HG03108 (cell line): ENCODE measurements around the gene ACACB.

Experiments used
- ATAC-seq: cut with Tn5 transposase; IDR thresholded peaks from one replicate; pipeline ENCODE4 v1.9.1; 2021; ENCODE audit warnings: moderate library complexity; ENCODE audit not compliant: unreplicated experiment

ACACB gene

DNA sequence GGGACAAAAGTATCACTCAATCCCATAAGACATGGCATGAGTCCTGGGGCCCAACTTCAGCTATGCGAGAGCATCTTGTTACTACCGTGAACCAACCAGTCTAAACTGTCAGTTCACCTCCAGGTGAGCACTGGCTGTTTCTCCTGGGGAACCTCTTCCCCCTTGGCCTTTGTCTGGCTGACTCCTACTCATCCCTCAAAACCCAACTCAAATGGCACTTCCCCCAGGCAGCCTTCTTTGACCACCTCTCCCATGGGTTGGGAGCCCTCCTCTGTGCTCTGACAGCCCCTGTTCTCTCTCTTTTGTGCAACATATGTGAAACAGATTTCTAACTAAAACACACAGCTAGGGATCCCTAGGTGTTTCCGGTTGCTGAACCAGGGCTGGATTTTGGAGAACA, 155.0 kb downstream of the ACACB start:
- ATAC-seq, result no peak

DNA sequence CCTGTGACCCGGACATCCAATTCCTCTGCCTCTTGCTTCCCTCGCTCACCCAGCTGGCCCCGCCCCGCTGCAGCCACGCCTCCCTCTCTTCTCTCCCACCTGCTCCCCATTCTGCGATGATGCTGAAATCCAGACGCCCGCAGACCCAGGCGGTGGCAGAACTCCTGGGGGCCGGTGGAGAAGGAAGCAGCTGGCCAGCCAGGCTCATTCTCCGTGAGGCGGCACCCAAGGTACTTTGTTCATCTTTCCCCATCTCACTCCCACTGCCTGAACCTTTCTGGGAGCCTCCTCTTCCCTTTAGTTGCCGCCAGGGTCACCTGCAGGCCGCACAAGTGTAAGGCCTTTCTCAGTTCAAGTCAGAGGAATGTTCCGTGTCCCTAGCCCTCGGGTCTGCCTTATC, 157.0 kb downstream of the ACACB start:
- no peak for ATAC-seq

DNA sequence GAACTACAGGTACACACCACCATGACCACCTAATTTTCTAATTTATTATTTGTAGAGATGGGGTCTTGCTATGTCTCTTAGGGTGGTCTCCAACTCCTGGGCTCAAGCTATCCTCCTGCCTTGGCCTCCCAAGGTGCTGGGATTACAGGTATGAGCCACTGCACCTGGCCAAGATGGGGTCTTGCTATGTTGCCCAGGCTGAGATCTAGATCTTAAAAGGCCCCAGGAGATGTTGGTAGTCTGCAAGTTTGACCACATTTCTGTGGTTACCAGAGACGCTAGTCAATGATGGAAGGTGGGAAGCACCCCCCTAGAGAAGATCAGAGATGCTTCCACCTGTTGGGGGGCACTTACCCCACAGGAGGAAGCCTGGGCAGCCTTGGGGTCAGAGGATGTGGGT, 158.0 kb downstream of the ACACB start:
- no peak for ATAC-seq

DNA sequence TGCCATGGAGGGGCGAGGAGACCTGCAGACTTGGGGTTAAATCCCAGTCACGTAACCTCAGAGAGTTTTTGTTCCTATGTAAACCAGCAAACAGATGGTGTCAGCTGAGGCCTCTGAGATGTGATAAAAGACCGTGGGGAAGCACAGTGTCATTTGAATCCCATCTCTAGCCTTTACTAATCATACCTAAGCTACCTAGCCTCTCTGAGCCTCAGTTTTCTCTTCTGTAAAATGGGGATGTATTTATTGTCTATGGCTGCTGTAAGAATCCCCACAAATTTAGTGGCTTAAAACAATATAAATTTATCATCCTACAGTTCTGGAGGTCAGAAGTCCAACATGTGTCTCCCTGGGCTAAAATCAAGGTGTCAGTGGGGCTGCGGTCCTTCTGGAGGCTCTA, 158.8 kb downstream of the ACACB start:
- no peak for ATAC-seq

DNA sequence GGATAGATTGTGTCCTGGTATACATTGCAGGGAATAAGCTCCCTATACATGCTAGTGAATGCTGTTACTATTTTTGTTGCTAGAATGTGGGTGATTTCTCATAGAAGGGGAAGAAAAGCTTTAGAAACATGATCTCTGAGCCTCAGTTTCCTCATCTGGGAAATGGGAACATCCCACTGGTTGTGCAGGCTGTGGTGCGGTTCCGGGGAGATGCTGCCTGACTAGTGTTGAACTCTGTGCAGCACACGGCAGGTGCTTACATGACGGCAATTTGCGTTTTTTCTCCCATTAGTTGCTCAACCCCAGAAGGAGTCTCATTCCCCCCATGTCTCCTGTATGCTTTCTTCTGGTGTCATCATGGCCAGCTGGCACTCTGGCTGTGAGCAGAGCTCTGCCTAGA, 159.8 kb downstream of the ACACB start:
- no peak for ATAC-seq

DNA sequence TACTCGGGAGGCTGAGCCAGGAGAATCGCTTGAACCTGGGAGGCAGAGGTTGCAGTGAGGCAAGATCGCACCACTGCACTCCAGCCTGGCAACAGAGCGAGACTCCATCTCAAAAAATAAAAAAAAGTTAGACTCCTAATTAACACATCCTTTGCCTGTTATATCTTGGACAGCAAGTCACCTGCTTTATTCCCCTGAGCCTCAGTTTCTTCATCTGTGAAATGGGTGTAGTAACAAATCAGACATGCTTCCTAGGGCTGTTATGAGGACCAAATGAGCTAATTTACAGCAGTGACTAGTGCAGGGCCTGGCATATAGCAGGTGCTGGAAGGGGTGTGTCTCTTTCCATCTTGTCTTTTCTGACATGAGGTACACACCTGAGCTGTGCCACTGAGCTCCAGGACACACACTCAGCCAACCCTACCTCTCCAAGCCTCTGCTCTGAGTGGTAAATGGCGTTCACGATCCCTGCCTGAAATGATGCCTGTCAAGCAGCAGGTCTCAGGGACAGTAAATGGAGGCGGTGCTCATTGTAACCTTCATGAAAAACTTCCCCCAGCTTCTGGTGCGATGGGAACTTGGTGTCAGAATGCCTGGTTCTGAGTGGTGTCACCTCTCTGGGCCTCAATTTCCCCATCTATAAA, 161.0 kb downstream of the ACACB start:
- no peak for ATAC-seq

DNA sequence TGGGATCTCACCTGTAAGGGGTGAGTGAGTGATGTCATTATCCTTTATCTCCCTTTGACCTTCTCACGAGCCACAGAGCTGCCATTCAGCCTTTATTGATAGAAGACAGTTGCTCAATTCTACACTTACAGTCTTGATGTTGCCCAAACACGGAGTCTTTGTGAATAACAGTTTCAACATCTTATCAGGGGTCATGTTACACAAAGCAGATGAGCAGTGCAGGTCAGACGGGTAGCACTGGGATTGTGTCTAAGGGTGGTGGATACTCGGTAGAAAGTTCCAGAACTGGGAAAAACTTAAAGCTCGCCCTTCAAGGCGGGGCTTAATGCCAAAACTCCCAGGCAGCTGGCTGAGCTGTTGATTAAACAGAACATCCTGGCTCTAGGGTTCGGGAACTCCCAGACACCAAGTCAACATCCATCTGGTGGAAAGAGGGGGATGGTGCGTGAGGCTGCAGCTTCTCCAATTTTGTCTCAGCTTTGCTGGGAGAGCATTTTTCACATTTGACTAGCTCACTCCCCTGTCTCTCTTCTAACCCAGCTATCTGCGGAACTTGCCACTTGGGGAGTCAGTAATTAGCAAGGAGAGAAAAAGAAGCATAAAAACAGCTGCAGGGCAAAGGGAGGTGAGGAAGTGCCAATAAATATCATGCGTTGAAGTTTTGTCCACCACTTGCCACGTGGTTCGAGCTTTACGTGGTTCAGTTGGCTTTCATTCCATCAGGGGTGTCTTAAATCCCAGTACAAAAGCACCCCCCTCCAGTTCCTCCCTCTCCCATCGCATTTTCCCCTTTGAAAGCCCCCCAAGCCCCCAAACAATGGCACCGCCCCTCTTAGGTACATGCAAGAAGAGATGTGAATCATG, 161.7 kb downstream of the ACACB start:
- no peak for ATAC-seq

DNA sequence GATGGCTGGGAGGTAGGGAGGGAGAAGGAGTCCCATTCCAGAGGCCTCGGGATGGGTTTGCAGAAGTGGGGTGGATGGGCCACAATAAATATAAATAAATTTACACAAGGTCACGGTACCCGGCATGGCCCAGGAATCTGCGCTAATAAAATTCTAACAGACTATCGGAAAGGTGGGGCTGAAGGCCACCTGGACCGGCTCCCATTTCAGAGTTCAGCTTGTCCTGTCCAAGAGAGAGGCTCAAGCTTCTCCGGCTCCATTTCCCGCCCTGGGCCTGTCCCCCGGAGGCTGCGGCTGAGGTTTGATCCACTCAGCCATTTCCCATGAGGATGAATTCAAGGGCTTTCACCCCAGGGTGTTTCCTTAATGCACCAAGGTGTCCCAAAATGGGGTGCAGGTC, 162.5 kb downstream of the ACACB start:
- no peak for ATAC-seq

- no peak for ATAC-seq
These were observed 163.1 kb downstream of the ACACB start for GRCh38 chr12:109279525-109279924.

- ATAC-seq, result no peak
These were observed 165.1 kb downstream of the ACACB start for GRCh38 chr12:109281452-109281851.

- no peak for ATAC-seq
These were observed 168.0 kb downstream of the ACACB start for GRCh38 chr12:109284392-109284791.

DNA sequence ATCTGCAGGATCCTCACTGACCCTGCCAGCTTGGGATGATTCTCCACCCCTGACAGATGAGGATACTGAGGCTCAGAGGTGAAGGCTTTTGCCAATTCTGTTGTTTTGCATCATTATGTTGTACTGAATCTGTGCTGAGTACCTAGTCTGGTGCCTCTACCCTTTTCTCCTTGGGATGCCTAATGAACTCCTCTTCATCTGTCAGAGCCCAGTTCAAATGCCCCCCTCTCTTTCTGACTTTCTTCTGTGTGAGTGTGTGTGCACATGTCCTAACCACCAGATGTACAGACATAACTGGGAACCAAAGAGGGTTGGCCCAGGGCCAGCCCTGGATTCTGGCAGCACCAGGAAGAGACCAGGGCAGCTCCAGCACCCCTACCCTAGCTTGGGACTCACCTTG, 169.9 kb downstream of the ACACB start:
- no peak for ATAC-seq

- no peak for ATAC-seq
These were observed 170.3 kb downstream of the ACACB start for GRCh38 chr12:109286652-109287051.

DNA sequence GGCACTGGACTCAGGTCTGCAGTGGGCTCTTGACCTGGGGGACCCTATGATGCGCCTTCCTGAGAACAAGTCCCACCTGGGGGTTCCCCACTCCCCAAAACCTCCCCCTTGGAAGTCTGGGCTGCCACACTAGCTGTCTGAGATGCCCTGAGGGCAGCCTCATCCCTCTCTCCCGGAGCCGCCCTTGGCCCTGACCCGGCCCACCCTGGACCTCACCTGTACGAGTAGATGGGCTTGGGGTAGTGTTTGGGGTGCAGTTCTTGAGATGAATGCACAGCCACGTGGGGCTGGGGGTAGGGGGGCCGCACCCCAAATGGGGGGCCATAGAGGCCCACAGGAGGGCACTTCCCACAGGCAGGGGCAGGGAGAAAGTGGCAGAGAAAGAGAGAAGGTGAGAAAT, 170.8 kb downstream of the ACACB start:
- ATAC-seq, result no peak

DNA sequence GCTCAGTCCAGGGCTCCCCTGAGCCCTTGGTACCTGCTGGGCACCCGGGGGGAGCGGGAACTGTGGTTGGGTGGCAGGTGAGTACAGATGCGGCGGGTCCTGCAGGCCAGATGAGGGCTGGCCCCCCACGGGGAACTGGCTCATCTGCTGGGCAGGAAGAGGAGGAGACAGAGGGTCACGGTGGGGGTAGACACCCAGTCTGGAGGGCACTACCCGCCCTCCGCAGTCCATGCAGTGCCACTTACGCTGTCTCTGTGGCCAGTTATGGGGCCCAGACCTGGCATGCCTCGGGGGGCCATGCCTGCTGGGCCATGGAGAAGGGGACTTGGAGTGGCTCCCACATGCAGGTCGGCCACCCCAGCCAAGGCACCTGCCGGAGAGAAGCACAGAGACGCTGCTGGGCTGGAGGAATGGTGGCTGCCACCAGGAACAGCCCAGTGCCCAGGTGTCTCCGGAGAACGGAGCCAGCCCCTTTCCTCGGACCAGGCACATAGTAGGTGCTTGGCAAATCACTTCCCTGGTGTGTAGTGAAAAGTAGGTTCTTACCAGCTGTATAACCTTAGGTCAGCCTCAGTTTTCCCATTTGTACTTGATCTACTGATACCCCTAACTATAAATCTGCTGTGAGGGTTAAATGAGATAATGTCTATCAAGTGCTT, 171.6 kb downstream of the ACACB start:
- ATAC-seq, result no peak

DNA sequence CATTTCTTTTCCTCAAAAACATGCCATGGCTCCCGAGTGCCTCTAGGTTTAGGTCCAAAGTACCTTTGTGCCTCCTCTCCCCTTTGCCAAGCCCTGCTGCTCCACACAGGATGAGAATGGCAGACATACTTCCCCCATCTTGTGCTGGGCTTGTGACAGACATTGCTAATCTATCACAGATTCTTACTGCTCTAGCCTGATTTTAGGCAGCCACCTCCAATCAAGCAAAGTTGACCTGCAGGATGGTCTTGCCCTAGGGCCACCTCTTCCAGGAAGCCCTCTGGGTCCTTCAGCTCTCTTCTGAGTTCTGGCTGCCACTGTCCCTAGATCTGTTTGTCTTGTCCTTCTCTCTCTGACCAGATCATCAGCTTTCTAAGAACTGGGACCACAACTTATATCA, 172.2 kb downstream of the ACACB start:
- ATAC-seq, result no peak

DNA sequence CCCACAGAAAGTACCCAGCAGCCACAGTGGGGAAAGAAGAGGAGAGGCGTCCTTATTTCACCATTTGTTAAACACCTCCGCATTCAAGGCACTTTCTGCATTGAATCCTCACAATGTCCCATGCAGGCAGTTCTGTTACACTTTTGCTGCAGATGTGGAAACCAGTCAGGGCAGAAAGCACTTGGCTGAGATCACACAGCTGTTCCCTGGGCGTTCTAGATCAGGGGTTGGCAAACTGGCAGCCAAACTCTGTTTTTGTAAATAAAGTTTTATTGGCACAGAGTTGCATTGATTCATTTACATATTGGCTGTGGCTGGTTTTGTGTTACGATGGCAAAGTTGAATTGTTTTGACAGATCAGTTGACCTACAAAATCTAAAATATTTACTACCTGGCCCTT, 172.6 kb downstream of the ACACB start:
- no peak for ATAC-seq

DNA sequence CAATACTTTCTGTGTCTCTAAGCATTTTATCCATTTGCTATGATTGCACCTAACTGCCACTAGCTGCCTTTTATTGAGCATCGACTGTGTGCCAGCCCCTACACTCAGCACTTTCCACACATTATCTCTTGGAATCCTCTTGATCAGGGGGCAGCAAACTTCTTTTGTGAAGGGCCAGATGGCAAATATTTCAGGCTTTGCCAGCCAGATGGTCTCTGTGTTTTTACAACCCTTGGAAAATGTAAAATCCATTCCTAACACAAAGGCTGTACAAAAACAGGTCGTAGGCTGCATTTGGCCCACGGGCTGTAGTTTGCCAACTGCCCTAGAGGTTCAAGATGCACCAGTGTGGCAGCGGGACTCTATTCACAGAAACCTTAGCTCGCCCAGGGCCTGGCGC, 173.2 kb downstream of the ACACB start:
- no peak for ATAC-seq

DNA sequence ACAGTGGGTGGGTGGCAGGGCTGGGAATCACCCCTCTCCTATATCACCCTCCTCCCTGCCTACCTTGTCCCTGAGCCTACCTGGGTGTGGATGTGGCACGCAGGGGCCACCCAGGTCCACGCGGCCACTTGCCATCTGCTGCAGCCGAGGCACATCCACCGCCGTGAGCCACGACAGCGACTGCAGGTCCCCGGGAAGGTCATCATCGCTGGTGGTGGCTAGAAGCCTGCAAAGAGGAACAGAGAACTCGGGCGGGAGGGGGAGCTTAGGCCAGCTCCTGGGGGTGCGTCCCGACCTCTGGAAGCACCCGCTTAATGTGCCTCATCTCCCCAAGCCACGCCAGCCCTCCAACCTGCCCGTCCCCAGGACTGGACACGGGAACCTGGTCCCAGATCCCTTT, 173.7 kb downstream of the ACACB start:
- no peak for ATAC-seq

GRCh38 chr12:109291117-109291516, 174.7 kb downstream of the ACACB start:
- no peak for ATAC-seq

GRCh38 chr12:109291521-109292341, 175.3 kb downstream of the ACACB start:
- no peak for ATAC-seq
